GM15510 (cell line): ENCODE measurements around the gene NFIX.

Experiments
- POLR2A ChIP-seq: IDR thresholded peaks from 3 replicates; pipeline ENCODE4 v1.6.1; 2011; ENCODE audit warnings: borderline replicate concordance; ENCODE audit not compliant: insufficient read length; ENCODE audit errors: extremely low read depth

NFIX gene

DNA sequence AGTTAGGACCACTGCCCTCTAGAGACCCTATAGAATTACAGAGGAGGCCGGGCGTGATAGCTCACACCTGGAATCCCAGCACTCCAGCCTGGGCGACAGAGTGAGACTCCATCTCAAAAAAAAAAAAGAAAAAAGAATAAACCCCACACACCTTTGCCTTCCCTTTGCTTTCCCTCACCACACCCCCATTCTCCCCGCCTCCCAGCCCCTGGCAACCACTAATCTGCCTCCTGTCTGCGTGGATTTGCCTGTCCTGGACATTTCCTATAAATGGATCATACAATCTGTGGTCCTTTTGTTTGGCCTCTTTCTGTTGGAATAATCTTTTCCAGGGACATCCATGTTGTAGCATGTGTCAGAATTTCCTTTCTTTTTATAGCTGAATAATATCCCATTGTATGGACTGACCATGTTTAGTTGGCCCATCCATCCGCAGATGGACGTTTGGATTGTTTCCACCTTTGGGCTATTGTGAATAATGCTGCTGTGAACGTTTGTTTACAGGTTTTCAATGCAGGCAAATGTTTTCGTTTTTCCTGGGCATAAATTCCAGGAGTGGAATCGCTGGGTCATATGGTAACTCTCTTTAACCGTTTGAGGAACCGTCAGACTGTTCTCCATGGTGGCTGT lies 138.1 kb downstream of the NFIX start:
- no peak for TF ChIP-seq POLR2A

DNA sequence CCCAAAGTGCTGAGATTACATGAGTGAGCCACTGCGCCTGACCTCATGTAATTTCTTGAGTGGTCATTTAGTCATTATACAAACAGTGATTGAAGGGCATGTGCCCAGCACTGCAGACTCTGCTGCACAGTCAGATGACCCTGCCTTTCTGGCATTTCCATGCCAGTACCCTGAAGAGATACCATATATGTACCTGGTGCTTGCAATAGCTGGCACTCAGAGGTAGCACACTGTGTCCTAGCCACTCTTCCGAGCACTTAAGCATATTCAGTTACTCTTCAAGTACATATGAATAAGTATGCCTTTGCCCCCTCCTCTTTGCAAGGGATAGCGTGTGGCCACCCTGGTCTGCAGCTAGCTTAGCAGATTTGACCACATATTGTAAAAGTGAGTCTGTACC lies 139.4 kb downstream of the NFIX start:
- no peak for TF ChIP-seq POLR2A

DNA sequence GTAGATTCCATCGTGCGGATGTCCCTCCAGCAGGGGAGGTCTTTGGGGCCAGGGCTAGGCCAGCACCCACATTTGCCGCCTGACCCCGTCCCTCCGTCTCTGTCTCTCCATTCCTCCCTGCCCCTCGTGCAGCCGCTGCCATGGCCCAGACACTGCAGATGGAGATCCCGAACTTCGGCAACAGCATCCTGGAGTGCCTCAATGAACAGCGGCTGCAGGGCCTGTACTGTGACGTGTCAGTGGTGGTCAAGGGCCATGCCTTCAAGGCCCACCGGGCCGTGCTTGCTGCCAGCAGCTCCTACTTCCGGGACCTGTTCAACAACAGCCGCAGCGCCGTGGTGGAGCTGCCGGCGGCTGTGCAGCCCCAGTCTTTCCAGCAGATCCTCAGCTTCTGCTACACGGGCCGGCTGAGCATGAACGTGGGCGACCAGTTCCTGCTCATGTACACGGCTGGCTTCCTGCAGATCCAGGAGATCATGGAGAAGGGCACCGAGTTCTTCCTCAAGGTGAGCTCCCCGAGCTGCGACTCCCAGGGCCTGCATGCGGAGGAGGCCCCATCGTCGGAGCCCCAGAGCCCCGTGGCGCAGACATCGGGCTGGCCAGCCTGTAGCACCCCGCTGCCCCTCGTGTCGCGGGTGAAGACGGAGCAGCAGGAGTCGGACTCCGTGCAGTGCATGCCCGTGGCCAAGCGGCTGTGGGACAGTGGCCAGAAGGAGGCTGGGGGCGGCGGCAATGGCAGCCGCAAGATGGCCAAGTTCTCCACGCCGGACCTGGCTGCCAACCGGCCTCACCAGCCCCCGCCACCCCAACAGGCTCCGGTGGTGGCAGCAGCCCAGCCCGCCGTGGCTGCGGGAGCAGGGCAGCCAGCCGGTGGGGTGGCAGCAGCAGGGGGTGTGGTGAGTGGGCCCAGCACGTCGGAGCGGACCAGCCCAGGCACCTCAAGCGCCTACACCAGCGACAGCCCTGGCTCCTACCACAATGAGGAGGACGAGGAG lies 140.1 kb downstream of the NFIX start:
- TF ChIP-seq POLR2A = no peak

DNA sequence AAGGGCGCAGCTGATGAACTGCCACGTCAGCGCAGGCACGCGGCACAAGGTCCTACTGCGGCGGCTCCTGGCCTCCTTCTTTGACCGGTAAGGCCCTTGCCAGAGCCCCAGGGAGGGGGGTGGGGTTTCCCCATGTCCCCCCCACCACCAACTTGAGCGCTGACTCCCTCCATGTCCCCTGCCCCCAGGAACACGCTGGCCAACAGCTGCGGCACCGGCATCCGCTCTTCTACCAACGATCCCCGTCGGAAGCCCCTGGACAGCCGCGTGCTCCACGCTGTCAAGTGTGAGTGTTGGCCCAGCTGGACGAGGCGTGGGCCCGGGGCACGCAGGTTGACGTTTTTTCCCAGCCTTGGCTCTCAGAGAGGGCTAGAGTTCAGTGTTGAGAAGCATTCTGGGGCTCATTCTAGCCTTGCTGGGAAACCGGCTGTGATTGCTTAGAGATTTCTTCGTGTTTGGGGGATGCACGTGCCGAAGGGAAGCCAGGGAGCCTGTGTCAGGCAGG lies 142.1 kb downstream of the NFIX start:
- TF ChIP-seq POLR2A = no peak

DNA sequence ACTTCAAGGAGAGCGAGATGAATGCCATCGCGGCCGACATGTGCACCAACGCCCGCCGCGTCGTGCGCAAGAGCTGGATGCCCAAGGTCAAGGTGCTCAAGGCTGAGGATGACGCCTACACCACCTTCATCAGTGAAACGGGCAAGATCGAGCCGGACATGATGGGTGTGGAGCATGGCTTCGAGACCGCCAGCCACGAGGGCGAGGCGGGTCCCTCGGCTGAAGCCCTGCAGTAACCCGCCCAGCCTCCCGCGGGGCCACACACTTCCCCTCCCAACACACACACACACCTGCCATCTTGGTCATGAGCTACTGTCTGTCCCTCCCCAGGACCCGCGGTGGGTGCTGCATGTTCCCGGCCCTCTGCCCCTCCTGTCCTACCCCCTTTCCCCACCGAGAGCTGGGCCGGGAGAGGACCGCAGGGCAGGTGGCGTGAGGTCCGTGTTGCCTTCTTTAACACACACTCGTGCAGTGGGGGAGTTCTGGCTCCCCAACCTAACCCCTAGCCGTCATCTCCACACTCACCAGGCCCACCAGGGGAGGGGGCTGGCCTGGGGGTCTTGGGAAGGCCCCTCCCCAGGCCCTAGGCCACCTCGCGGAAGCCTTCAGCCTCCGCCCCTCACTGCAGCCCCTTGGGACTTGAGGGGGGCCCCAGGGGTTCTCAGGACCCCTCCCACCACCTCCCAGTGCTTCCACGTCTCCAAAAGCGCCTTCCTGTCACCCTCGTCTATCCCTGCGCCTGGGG lies 143.1 kb downstream of the NFIX start:
- TF ChIP-seq POLR2A = no peak

DNA sequence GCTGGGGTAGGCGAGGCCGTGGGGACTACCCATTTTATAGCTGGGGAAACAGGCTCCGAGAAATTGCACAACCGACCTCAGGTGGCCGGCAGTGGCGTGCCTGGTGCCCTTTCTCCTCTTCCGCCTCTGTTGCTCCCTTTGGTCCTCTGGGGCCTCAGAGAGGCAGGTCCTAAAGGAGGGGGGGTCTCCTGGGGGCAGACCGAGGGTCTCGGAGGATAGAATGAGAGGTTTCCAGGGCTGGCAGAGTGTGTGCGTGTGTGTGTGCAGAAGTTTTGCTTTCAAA lies 143.6 kb downstream of the NFIX start:
- no peak for TF ChIP-seq POLR2A

DNA sequence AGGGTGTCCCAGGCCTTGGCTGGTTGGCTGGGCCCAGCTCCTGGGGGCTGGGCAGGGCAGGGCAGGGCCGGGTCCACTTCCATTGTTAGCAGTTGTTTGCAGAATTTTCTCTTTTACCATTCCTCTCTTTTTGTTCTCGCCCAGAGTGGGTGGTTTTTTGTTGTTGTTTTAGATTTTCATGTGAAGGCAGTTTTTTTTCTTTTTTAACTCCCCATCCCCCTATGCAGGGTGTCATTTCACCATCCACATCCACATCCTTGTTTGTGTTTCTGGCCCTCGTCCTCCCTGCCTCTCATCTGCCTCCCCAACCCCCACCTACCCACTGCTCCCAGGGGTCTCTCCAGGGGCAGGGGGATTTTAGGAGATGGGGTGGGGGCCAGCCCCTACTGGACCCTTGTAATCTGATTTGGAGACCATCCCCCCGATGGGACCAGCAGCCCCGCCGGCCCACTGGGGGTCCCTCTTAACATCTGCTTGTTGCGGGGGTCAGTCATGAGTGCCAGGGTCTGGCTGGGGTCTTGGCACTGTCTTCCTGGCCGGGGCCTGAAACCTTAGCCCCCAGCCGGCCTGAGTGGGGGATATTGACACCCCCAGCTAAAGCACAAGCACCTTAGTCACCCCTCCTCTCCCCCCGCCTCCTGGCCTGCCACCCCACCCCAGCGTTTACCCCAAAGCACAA lies 144.5 kb downstream of the NFIX start:
- no peak for TF ChIP-seq POLR2A

DNA sequence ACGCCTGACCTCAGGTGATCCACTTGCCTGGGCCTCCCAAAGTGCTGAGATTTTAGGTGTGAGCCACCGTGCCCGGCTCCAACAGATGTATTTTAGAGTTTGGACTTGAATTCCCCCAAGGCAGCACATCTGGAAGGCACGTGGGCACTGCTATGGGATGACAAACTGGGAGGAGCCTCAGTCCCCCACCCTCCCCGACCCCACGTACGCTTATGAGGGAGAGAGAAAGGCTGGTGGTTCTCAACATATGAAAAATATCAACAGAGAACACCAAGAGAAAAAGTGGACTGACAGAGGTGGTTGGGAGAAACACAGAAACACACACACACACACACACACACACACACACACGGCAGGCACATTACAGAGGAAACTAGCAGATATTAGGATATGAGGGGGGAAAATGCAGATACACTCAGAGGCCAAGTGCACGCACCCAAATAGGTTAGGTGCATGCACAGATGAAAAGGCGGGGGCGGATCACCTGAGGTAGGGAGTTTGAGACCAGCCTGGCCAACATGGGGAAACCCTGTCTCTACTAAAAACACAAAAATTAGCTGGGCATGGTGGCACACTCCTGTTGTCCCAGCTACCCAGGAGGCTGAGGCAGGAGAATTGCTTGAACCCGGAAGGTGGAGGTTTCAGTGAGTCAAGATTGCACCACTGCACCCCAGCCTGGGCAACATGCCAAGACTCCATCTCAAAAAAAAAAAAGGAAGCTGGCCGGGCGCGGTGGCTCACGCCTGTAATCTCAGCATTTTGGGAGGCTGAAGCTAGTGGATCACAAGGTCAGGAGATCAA lies 151.7 kb downstream of the NFIX start:
- no peak for TF ChIP-seq POLR2A
